Vagina (tissue), 2 donors: Measurements from ENCODE around the gene FLT1. TPM values are rescaled to one million over a fixed set of nuclear protein-coding genes. Genes with fewer than 3 reads are reported as not detected.
A peak's percentile ranks its signal among the peaks of the same experiment; 100 is the strongest.

Experiments used
- DNase-seq, 2 donors: peaks; one replicate each; pipeline ENCODE4 v3.0.0-alpha.2; 2017; ENCODE audit errors: extremely low spot score in 2 of 2
- H3K27ac ChIP-seq: fragments of 200-600 bp; sonication (generic); one replicate; pipeline ENCODE4 v1.5.1; 2019
- H3K27me3 ChIP-seq: fragments of 200-600 bp; sonication (generic); one replicate; pipeline ENCODE4 v1.5.1; 2019
- H3K36me3 ChIP-seq, 2 donors: fragments of 200-600 bp; sonication (generic); one replicate each; pipeline ENCODE4 v1.5.1; 2017 to 2019
- H3K4me1 ChIP-seq: fragments of 200-600 bp; sonication (generic); one replicate; pipeline ENCODE4 v1.5.1; 2019
- H3K4me3 ChIP-seq, 2 donors: fragments of 200-600 bp; sonication (generic); 1 replicate in 1 of 2; 2 replicates in 1 of 2; pipeline ENCODE4 v1.5.1; 2016 to 2019
- H3K9me3 ChIP-seq: fragments of 200-600 bp; sonication (generic); one replicate; pipeline ENCODE4 v1.5.1; 2019
- POLR2A ChIP-seq, 2 donors: fragments of 450-650 bp; IDR thresholded peaks; one replicate each; pipeline ENCODE4 v1.6.1; 2017; ENCODE audit warnings: antibody characterized with exemption in 2 of 2, mild to moderate bottlenecking in 2 of 2, moderate library complexity in 2 of 2
- POLR2AphosphoS5 ChIP-seq, 2 donors: sonication (generic); formaldehyde crosslinking; IDR thresholded peaks; one replicate each; pipeline ENCODE4 v1.9.0; 2017; ENCODE audit warnings: antibody characterized with exemption in 2 of 2, mild to moderate bottlenecking in 2 of 2, low read depth in 1 of 2; ENCODE audit not compliant: insufficient read depth in 1 of 2
- intact Hi-C: fragments of 100-400 bp; cut with DNase I; formaldehyde crosslinking; loops from one replicate; pipeline ENCODE4 v1.15.1; 2023
- total RNA-seq: library from RNA; depleted of rRNA; stranded (reverse); fragments of >200 nt; gene quantifications from one replicate; pipeline ENCODE4 v1.2.3, GENCODE V29; 2016
- TF ChIP-seq, protein P1 (sequence below), 3 experiments: fragments of 450-650 bp in 2 of 3; fragments of 200-600 bp in 1 of 3; sonication (generic) in 1 of 3; IDR thresholded peaks; one replicate each; pipeline ENCODE4 v1.5.1; 2017 to 2019; ENCODE audit warnings: antibody characterized with exemption in 3 of 3, mild to moderate bottlenecking in 2 of 3, moderate library complexity in 2 of 3

Gene FLT1
- total RNA-seq, 1 donor from 2014 or later: 18.9 TPM

DNA sequence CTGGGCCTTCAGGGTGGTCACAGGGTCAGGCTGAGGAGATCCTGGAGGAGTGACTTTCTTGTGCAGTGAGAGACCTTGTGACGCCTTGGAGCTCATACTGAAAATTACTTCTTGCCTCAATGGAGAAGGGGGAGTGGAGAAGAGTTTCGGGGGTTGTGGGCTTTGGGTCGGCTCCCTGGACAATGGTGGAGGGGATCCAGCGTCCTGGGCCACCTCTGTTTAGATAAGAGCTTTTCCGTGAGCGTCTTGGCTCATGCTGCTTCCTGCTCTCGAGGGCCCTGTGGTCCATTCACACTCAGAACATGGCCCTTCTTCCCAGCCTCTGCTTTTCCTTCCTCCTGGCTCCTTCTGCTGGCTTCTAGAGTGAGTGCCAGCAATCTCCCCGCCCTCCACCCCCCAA is 81.9 kb downstream of the FLT1 start:
- Histone ChIP-seq H3K27me3 (no peaks in the 10 kb centered on the region), H3K9me3 (no peaks in the 10 kb centered on the region), H3K4me1 (no peaks in the 10 kb centered on the region), H3K36me3 (no peaks in the 10 kb centered on the region), H3K4me3 (no peak overlapping the region), H3K27ac (no peak overlapping the region)
- no peak for DNase-seq
- no peak for TF ChIP-seq POLR2AphosphoS5 (IDR thresholded peaks at IDR 0.05; ENCODE audit: insufficient read depth in 1 of 2, low read depth in 1 of 2)
- TF ChIP-seq, protein P1, sequence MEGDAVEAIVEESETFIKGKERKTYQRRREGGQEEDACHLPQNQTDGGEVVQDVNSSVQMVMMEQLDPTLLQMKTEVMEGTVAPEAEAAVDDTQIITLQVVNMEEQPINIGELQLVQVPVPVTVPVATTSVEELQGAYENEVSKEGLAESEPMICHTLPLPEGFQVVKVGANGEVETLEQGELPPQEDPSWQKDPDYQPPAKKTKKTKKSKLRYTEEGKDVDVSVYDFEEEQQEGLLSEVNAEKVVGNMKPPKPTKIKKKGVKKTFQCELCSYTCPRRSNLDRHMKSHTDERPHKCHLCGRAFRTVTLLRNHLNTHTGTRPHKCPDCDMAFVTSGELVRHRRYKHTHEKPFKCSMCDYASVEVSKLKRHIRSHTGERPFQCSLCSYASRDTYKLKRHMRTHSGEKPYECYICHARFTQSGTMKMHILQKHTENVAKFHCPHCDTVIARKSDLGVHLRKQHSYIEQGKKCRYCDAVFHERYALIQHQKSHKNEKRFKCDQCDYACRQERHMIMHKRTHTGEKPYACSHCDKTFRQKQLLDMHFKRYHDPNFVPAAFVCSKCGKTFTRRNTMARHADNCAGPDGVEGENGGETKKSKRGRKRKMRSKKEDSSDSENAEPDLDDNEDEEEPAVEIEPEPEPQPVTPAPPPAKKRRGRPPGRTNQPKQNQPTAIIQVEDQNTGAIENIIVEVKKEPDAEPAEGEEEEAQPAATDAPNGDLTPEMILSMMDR (IDR thresholded peaks at IDR 0.05): no peak
- TF ChIP-seq POLR2A (IDR thresholded peaks at IDR 0.05): no peak
- intact Hi-C loops: no loop called here

DNA sequence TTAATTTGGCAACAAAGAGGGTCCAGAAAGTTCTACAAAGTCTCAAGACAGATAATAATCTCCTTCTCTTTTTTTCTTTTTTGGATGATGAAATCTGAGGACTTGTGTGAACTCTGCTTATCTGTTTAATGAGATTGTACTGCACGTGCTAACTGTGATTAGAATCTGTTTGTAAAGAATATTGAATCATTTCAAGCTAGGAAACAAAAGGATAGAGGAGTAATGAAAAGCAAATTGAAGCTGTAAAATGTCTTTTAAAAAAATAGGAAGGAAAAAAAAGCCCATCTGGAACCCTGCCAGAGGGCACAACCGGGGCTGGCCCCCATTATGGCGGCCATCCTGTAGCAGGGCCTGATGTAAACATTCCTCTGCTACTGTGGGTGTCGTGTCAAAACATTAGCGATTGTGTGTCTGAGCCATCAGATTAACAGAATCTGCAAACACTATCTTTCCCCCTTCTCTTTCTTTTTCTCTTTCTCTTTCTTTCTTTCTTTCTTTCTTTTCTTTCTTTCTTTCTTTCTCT is 83.0 kb downstream of the FLT1 start:
- intact Hi-C loops: no loop called here
- H3K4me3 ChIP-seq: no peak overlapping the region
- no peak for DNase-seq
- TF ChIP-seq, protein P1 (IDR thresholded peaks at IDR 0.05): no peak
- TF ChIP-seq POLR2AphosphoS5 (IDR thresholded peaks at IDR 0.05; ENCODE audit: insufficient read depth in 1 of 2, low read depth in 1 of 2): peak in 1 of 2 donors; percentile 24
- no peaks in the 10 kb centered on the region for H3K4me1 ChIP-seq
- H3K36me3 ChIP-seq: no peaks in the 10 kb centered on the region
- H3K9me3 ChIP-seq: no peaks in the 10 kb centered on the region
- H3K27ac ChIP-seq: no peak overlapping the region
- no peaks in the 10 kb centered on the region for H3K27me3 ChIP-seq

DNA sequence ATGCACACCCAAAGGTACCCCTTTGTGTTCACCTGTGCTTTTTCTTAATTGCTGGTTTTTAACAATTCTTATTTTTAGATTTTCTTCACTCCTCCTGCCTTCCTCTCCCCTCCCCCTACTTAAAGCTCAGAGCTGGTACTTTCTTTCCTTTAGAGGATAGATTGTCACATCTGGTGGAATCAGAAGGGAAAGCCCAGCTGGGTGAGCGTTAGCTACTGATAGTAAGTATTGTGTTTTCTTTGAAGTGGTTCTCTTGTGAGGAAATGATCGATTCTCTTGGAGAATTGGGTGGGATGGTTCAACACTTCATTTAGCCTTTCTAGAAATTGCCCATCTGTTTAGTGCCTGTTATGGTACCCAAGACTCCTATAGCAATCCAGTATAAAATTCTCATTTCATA is 84.8 kb downstream of the FLT1 start:
- no peaks in the 10 kb centered on the region for H3K27me3 ChIP-seq
- H3K4me3 ChIP-seq: no peak overlapping the region
- no peaks in the 10 kb centered on the region for H3K4me1 ChIP-seq
- no peaks in the 10 kb centered on the region for H3K36me3 ChIP-seq
- H3K9me3 ChIP-seq: no peaks in the 10 kb centered on the region
- intact Hi-C loops: no loop called here
- TF ChIP-seq POLR2A (IDR thresholded peaks at IDR 0.05): no peak
- TF ChIP-seq, protein P1 (IDR thresholded peaks at IDR 0.05): no peak
- no peak for TF ChIP-seq POLR2AphosphoS5 (IDR thresholded peaks at IDR 0.05; ENCODE audit: insufficient read depth in 1 of 2, low read depth in 1 of 2)
- no peak overlapping the region for H3K27ac ChIP-seq
- no peak for DNase-seq

DNA sequence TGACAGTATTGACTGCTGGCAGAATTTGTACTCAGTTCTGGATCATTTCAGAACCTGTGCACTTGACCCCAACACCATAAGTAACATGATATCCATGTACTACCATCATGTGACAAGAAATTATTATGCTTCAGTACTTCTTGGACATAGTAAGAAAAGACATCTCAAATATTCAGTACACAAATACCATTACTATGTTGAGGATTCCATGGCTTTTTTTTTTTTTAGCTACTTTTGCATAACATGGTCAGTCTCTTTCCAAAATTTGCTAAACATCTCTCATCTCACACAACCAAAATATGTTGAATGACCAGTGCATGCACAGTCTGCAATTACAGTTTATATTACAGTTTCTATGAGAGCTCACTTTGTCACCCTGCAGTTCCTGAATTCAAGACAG is 85.3 kb downstream of the FLT1 start:
- H3K36me3 ChIP-seq: no peaks in the 10 kb centered on the region
- TF ChIP-seq, protein P1 (IDR thresholded peaks at IDR 0.05): no peak
- TF ChIP-seq POLR2A (IDR thresholded peaks at IDR 0.05) (no peak), POLR2AphosphoS5 (IDR thresholded peaks at IDR 0.05; ENCODE audit: insufficient read depth in 1 of 2, low read depth in 1 of 2) (no peak)
- intact Hi-C loops: no loop called here
- DNase-seq: no peak
- H3K27me3 ChIP-seq: no peaks in the 10 kb centered on the region
- no peaks in the 10 kb centered on the region for H3K4me1 ChIP-seq
- H3K27ac ChIP-seq: no peak overlapping the region
- H3K4me3 ChIP-seq: no peak overlapping the region
- H3K9me3 ChIP-seq: no peaks in the 10 kb centered on the region

DNA sequence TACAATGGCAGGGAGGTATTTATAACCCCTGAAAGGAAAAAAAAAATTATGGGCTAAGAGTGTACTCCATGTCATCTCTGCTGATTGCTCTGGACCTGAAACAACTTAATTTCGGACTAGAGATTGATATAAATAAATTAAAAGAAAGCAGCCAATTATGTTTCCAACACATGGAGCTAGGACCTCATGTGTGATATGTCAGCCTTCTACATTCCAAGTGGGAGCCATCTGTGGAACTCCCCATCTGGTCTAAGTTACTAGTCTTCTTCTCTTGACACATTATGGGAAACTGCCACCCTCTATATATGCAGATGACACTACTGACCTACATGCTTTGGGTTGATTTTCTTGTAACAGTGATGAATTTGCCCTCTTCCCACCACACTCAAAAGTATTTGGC is 86.1 kb downstream of the FLT1 start:
- intact Hi-C loops: no loop called here

More for the DNA sequence above, 86.1 kb downstream of the FLT1 start:
- no peaks in the 10 kb centered on the region for H3K4me1 ChIP-seq
- H3K27ac ChIP-seq: peak overlapping the region; percentile 39
- H3K9me3 ChIP-seq: no peaks in the 10 kb centered on the region
- no peak overlapping the region for H3K4me3 ChIP-seq
- H3K36me3 ChIP-seq: no peaks in the 10 kb centered on the region
- no peak for TF ChIP-seq POLR2AphosphoS5 (IDR thresholded peaks at IDR 0.05; ENCODE audit: insufficient read depth in 1 of 2, low read depth in 1 of 2)
- TF ChIP-seq, protein P1 (IDR thresholded peaks at IDR 0.05): no peak
- TF ChIP-seq POLR2A (IDR thresholded peaks at IDR 0.05): no peak
- no peak for DNase-seq
- H3K27me3 ChIP-seq: no peaks in the 10 kb centered on the region
